Muscle of back (tissue), 11 donors: Measurements from ENCODE around the gene FAM3A. TPM values are rescaled to one million over a fixed set of nuclear protein-coding genes. Genes with fewer than 3 reads are reported as not detected.

ENCODE experiments used
- DNase-seq, 3 donors: peaks; one replicate each; pipeline versions ENCODE4 v3.0.0 to v3.0.0-alpha.2; 2013
- polyA plus RNA-seq, 10 donors: library from polyadenylated mRNA; unstranded; fragments of 120-200 nt; gene quantifications; one replicate each; pipeline ENCODE4 v1.2.1, GENCODE V29; 2013; ENCODE audit not compliant: insufficient read length in 10 of 10

Gene FAM3A
- polyA plus RNA-seq, 10 donors = 21.6 to 33.9 (median 26.2) TPM

DNA sequence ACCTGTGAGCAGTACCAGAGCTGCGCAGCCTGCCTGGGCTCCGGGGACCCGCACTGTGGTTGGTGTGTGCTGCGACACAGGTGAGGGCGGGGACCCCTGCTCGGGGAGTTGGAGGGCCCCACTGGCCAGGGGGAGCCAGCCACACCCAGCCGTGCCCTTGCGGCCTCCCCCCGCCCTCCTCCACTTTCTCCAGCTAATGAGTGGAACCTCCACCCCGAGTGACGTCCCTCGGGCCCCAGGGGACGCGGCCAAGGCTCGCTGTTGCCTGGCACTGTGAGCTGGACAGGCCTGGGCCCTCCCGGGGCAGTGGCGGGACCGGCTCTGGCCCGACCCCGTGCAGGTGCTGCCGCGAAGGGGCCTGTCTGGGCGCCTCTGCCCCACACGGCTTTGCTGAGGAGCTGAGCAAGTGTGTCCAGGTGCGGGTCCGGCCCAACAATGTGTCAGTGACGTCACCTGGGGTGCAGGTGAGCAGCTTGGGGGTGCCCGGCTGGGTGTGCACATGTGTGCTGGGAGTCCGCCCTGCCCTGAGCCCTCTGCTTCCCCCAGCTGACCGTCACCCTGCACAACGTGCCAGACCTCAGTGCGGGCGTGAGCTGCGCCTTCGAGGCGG, 52.3 kb downstream of the FAM3A start:
- no peak for DNase-seq

GRCh38 chrX:154462396-154462795, 53.6 kb downstream of the FAM3A start:
- no peak for DNase-seq

- DNase-seq = no peak
Measured at GRCh38 chrX:154460326-154460725, 55.7 kb downstream of the FAM3A start.

GRCh38 chrX:154459832-154460231, 56.2 kb downstream of the FAM3A start:
- DNase-seq = no peak

DNA sequence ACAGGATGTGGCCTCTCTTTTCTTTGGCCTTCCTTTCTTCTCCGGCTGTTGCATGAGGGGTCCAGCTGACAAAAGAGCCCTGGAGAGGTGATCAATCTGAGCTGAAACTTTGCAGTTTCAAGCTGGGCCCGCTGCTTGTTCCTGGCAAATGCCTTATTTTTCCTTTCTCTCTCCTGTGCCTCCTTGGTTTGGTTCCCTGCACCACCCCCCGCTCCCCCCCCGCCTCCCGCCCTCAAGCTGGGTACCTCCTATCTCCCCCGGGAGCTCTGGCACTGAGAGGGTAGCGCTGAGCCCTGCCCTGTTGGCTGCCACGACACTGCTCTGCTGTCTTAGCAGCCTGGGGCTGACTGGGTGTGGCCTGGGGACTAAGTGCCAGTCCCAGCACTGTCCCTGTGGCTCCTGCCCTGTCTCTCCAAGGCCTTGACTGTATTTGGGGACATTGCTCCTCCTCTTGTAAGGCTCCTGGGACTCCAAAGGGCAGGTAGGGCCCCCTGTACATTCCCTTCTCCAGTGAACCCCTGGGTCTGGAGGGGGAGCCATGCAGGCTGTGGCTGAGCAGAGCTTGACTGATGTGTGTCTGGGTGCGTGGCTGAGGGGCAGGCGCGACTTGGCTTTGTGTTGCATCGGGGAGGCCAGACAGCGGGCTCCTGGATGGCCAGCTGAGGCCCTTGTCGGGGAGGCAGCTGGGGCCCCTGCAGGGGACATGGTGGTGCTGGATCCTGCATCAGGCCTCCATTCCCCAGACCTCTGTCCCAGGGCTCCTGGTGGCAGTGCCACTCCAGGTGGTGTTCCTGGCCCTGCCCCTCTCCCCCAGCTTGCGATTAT, 56.9 kb downstream of the FAM3A start:
- DNase-seq = peak in 1 of 3 donors; percentile 22

GRCh38 chrX:154458116-154458953, 57.7 kb downstream of the FAM3A start, which contains the start of gene PLXNA3:
Gene PLXNA3 (plus strand): TSS chrX:154458281. CDS start chrX:154460184, 1,903 bp downstream.
- DNase-seq = peak in 2 of 3 donors; percentile 37 to 67

DNA sequence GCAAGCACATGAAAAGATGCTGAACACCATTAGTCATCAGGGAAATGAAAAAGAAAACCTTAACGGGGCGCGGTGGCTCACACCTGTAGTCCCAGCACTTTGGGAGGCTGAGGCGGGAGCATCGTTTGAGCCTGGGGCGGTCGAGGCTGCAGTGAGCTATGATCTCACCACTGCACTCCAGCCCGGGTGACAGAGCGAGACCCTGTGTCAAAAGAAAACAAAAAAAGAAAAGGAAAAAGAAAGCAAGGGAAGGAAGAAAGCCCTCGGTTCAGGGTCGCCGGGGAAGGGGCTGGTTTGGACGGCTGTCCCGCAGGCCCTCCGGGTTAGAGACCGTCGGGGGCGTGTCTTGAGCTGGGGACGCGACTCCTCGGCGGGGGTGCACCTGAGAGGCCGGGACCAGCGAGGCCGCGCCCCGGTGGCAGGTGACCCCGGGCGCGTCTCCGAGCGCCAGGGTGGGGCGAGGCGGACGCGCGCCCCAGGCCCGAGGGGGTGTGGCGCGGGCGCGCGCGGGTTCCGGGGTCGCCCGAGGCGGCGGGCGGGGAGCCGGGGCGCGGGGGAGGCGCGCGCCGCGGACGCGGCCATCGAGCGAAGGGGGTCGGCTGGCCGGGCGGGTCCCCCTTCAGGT, 58.4 kb downstream of the FAM3A start:
- DNase-seq = peak in 2 of 3 donors; percentile 40

Other genes starting within 250 kb of the FAM3A start
- not detected for gene TEX28, start 221.1 kb downstream of the FAM3A start, polyA plus RNA-seq
- gene TKTL1, start 220.4 kb downstream of the FAM3A start, polyA plus RNA-seq = under 1 TPM in 8 of 10 donors, not detected in 2; 0.08 to 0.72 (median 0.27) TPM
- 100 to 1,000 TPM; 198 to 402 (median 274) TPM for gene FLNA, start 141.6 kb downstream of the FAM3A start, polyA plus RNA-seq
- 10 to 100 TPM; 39.6 to 54.1 (median 46.9) TPM for gene EMD, start 136.9 kb downstream of the FAM3A start, polyA plus RNA-seq
- 1,000 to 10,000 TPM; 4,675 to 6,417 (median 5,723) TPM for gene RPL10, start 117.9 kb downstream of the FAM3A start, polyA plus RNA-seq
- 10 to 100 TPM; 15.0 to 37.2 (median 32.3) TPM for gene DNASE1L1, start 107.0 kb downstream of the FAM3A start, polyA plus RNA-seq
- gene TAFAZZIN, start 104.7 kb downstream of the FAM3A start, polyA plus RNA-seq = 10 to 100 TPM; 15.5 to 38.3 (median 25.9) TPM
- gene ATP6AP1, start 87.6 kb downstream of the FAM3A start, polyA plus RNA-seq = 10 to 100 TPM; 52.3 to 72.3 (median 59.8) TPM
- gene GDI1, start 79.1 kb downstream of the FAM3A start, polyA plus RNA-seq = 100 to 1,000 TPM in 1 of 10 donors, 10 to 100 TPM in 9; 71.8 to 116 (median 84.7) TPM
- gene FAM50A, start 72.1 kb downstream of the FAM3A start, polyA plus RNA-seq = 10 to 100 TPM; 48.1 to 69.6 (median 57.6) TPM
- 10 to 100 TPM; 29.4 to 55.6 (median 33.2) TPM for gene PLXNA3, start 58.0 kb downstream of the FAM3A start, polyA plus RNA-seq
- 10 to 100 TPM in 7 of 10 donors, 1 to 10 TPM in 3; 8.4 to 16.6 (median 11.3) TPM for gene LAGE3, start 37.0 kb downstream of the FAM3A start, polyA plus RNA-seq
- gene UBL4A, start 29.6 kb downstream of the FAM3A start, polyA plus RNA-seq = 10 to 100 TPM; 18.4 to 29.0 (median 23.5) TPM
- 10 to 100 TPM in 8 of 10 donors, 1 to 10 TPM in 2; 9.1 to 17.4 (median 12.2) TPM for gene SLC10A3, start 25.6 kb downstream of the FAM3A start, polyA plus RNA-seq
- 10 to 100 TPM; 10.0 to 17.7 (median 13.1) TPM for gene G6PD, start 30.6 kb upstream of the FAM3A start, polyA plus RNA-seq
- 10 to 100 TPM; 11.0 to 14.2 (median 12.9) TPM for gene IKBKG, start 31.4 kb upstream of the FAM3A start, polyA plus RNA-seq
- not detected for gene CTAG1A, start 68.9 kb upstream of the FAM3A start, polyA plus RNA-seq
- gene CTAG1B, start 103.0 kb upstream of the FAM3A start, polyA plus RNA-seq = not detected
- gene CTAG2, start 137.3 kb upstream of the FAM3A start, polyA plus RNA-seq = not detected
- gene GAB3, start 234.8 kb upstream of the FAM3A start, polyA plus RNA-seq = 10 to 100 TPM in 1 of 10 donors, 1 to 10 TPM in 9; 3.2 to 11.3 (median 5.8) TPM
- gene DKC1, start 246.6 kb upstream of the FAM3A start, polyA plus RNA-seq = 10 to 100 TPM; 29.8 to 46.1 (median 38.4) TPM